Measurements from ENCODE around the gene ATP6V1G3.

ATP6V1G3 gene

DNA sequence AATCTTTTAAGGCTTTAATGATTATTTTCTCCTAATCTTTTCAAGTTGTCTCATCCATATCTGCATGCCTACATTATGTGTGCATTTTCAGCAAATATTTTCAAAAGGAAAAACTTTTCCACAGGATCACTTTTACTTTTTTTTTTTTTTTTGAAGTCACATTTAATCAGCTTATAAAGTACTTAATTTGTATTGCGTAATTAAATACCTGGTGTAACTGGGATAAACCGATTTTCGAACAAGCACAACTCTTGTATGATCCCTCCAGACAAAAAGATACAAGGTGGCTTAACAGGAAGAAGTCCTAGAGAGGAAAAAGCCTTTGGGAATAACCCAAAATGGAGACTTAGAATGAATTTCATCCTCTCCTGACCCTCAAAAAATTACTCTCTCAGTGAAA, 1.3 kb upstream of the ATP6V1G3 start:
- DNase-seq = no peak

GRCh38 chr1:198538579-198539364, 1.7 kb downstream of the ATP6V1G3 start:
- DNase-seq = no peak

- no peak for DNase-seq
Measured at GRCh38 chr1:198535631-198536030, 4.8 kb downstream of the ATP6V1G3 start.

DNA sequence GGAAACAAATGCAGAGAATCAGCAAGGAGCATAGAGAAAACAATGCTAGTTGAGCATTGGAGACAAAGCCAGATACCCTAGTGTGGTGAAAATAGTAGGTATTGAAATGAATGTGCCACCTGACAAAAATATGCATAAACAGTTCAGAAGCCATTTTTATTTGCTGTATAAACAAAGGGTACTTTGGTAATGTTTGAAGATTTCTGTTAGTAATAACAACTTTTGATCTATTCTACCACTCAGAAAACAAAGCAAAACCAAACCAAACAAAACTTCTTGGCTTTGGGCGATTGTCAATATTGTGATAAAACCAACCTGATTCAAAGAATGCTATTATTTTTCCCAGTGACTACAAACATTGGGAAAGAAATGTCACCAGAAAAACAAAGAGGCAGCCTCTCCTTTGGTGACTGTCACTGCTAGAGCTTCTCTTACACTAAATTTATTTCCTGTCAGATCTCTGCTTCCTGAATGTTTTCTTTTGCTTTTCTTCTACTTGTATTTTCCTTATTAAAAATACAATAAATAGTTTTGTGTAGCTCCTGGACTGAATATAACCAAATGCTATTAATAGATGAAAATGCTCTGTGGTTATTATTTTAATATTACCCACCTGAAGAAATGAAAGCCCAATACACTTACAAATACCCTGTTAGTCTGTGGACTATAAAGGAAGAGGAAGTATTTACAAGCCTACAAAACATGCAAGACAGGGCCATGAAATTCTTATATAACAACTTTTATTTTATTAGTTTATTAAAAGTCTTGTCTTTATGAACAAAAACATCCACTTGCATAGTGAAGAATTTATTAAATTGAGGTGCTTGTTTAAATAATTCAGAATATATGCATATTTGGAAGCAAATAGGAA, 5.7 kb downstream of the ATP6V1G3 start:
- DNase-seq = no peak

GRCh38 chr1:198531891-198532290, 8.6 kb downstream of the ATP6V1G3 start:
- DNase-seq = no peak

DNA sequence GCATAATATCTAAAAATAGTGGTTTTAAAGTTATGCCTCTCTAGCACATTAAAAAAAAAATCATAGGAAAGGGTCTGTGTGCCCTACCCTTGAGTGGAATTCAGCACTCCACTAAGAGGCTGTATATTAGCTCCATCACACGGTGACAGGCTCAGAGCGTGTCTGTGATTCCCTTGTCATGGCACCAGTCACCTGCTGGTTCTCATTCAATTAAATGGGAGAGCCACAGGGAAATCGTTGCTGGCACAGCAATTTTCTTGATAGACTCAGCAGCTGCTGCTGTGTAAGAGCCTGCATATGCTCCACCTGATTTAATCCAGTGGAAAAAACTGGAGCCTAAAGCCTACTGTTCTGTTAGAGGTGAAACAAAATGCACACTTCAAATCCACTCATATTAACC, 9.5 kb downstream of the ATP6V1G3 start:
- no peak for DNase-seq

GRCh38 chr1:198529414-198529813, 11.1 kb downstream of the ATP6V1G3 start:
- no peak for DNase-seq

- no peak for DNase-seq
Measured at GRCh38 chr1:198528364-198528763, 12.1 kb downstream of the ATP6V1G3 start.

GRCh38 chr1:198524556-198524955, 15.9 kb downstream of the ATP6V1G3 start:
- no peak for DNase-seq

GRCh38 chr1:198524127-198524526, 16.4 kb downstream of the ATP6V1G3 start:
- DNase-seq = peak; percentile 19

DNA sequence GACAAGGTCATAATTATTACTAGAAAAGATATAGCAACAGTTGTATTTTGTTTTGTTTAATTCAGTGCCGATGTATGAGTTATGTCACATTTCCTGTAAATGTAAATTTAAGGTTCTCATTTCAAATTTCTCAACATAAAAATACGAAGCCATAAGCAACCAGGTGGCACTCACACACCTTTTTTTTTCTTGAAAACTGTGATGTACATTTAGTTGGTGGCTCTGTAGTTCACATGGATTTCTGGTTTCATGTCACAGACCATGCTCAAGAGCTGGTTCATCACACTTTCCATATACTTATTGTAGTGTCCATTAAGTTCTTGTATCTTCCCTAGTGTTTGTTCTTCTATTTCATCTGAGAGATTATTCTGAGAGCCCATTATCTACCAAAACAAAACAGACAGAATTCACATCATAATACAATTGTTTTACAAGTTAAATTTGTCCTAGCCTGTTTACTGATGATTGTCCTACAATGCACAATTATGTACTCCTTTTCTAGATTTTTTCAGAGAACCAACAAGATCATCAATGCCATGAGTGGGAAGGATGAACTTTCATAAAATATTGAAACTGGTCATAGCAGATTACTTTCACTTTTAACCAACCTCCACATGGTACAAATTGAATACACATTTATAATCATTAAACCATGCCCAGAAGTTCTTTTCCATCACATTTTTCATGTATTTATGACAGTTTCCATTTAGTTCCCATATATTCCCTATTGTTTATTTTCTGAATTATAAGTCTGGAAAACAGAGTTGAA, 17.1 kb downstream of the ATP6V1G3 start:
- no peak for DNase-seq

GRCh38 chr1:198520524-198521254, 19.8 kb downstream of the ATP6V1G3 start:
- DNase-seq = no peak

DNA sequence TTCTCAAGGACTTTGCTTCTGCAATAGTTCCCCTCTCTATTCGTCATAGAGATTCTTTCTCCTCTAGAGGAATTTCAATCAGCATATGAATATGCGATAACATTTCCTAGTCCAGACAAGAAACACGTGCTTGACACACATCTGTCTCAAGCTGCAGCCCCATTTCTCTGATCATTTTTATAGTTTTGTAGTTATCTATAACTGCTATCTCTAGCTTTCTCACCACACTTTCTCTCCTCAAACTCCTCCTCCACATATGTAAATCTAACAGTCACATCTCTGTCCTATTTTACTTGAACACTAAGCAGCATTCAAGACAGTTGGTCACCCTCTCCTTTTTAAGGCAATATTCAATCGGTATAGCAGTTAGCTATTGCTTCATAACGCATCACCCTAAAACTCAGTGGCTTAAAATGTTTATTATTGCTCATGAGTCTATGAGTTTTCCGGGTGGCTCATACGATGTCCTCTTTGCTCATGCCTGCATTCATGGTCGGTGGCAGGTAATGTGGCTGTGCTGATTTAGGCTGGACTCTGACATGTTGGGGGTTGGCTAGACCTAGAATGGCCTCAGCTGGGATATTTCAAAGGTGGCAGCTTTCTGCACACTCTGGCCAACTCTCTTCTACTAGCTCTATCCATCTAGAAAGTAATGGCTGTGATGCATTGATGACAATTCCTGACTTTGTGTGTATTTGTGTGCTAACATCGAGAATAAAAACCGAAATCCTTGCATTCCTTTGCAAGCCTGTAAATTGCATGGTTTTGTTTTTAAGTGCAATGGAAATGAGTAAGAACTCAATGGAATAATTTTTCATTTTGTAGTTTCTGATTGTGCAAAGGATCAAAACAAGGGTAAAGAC, 20.6 kb downstream of the ATP6V1G3 start:
- DNase-seq = no peak

GRCh38 chr1:198517623-198518199, 22.8 kb downstream of the ATP6V1G3 start:
- DNase-seq = no peak

- no peak for DNase-seq
Measured at GRCh38 chr1:198500096-198500495, 40.4 kb downstream of the ATP6V1G3 start.

DNA sequence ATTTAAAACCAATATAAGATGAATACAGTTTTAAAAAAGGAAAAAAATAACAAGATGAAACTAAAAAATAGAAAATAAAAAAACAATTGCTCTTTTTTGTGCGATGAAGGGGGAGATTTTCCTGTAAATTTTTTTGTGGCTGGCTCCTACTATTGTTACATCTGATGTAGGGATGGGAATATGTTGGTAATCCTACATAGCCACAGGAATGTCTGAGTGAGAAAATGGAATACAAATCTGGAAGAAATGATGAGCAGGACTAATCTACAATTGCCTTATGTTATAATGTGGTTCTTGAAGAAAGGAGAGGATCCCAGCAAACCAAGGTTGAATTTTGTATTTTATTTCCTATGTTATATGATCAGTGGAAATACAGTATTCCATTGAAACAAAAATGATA, 40.9 kb downstream of the ATP6V1G3 start:
- DNase-seq = no peak

GRCh38 chr1:198498881-198499280, 41.6 kb downstream of the ATP6V1G3 start:
- DNase-seq = no peak

DNA sequence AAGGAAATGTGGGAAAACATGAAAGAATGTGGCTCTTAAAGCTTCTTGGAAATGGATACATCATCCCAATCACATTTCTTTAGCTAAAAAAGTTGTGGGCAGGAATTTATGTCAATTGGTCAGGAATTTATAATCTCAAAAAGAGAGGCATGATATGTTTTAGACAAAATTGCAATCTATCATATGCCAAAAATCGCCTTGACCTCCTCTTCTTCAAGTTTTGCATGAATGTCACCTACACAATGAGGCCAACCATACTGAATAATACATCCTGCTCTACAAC, 42.4 kb downstream of the ATP6V1G3 start:
- DNase-seq = no peak

DNA sequence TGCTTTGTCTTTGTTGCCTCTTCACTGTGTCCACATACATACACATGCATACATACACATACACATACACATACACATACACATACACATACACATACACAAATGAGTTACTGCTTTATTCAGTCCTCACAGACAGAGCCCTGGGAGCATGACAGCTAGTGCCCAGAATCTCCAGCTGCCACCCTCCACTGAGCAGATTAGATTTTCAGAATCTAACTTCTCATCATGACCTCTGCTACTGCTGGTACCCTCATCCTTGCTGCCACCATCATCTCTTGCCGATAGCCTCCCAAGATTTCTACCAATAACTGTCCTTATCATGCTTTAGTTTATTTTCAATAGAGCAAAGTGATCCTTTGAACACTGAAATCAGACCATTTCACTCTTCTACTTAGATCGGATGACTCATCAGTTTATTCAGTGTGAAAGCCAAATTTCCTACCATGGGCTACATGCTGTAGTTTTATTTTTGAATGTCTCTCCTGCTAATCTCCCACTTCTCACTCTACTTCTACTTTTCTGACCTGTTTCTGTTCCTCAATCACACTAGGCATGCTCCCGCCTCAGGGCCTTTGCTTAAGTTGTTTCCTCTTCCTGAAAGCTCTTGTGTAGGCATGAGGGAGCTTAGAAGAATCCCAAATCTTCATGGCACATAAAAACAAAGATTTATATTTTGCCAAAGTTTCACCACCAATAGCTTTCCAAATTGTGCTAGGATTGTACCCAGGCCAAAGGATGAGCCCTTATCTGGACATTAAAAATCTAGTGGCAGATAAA, 43.0 kb downstream of the ATP6V1G3 start:
- no peak for DNase-seq

Data from activated naive CD4-positive, alpha-beta T cell treated with Interleukin-2 at 50 U/mL for 16 hours (primary cell).